ENCODE measurements around the gene WSB2. TPM values are rescaled to one million over a fixed set of nuclear protein-coding genes. Genes with fewer than 3 reads are reported as not detected.

The WSB2 gene
- total RNA-seq (100 to 1,000 TPM in 8 of 9 donors, 10 to 100 TPM in 1; 89.1 to 162 (median 105) TPM), polyA plus RNA-seq (100 to 1,000 TPM in 1 of 2 donors, 10 to 100 TPM in 1; 51.8 to 152 TPM)
- long read RNA-seq, donor 1, transcript WSB2-201 (9 exons, 2,646 nt): major isoform, 110 of 162 reads
- long read RNA-seq, donor 1, partial matches to known transcripts: 37 of 162 reads
- long read RNA-seq, donor 1, other reads (novel, unspliced or antisense): 6 of 162 reads
- long read RNA-seq, donor 2, transcript WSB2-201 (9 exons, 2,646 nt): major isoform, 21 of 159 reads
- long read RNA-seq, donor 2, transcript WSB2-203 (8 exons, 1,328 nt): minor isoform, 7 of 159 reads
- long read RNA-seq, donor 2, partial matches to known transcripts: 125 of 159 reads
- long read RNA-seq, donor 2, other reads (novel, unspliced or antisense): 3 of 159 reads
- long read RNA-seq, donor 3, transcript WSB2-201 (9 exons, 2,646 nt): major isoform, 178 of 240 reads
- long read RNA-seq, donor 3, partial matches to known transcripts: 49 of 240 reads
- long read RNA-seq, donor 3, other reads (novel, unspliced or antisense): 6 of 240 reads

GRCh38 chr12:118061011-118061872 lies at the start of gene WSB2:
WSB2 (minus strand) TSS chr12:118061179; CDS start chr12:118061048, 131 bp downstream.
- H3K36me3 ChIP-seq: peaks cover 0 to 2% (median 0%) of the 10 kb centered on the region in 9 donors

GRCh38 chr12:118109088-118109487 lies 48.1 kb upstream of the WSB2 start:
- no peak for ATAC-seq
- Histone ChIP-seq H3K9me3 (no peaks in the 10 kb centered on the region), H3K27me3 (no peaks in the 10 kb centered on the region), H3K4me1 (peaks cover 0 to 8% (median 2%) of the 10 kb centered on the region in 12 donors), H3K27ac (no peak overlapping the region), H3K36me3 (no peaks in the 10 kb centered on the region), H3K4me3 (no peak overlapping the region)
- intact Hi-C loops (cut with DNase I): loop anchor here in 1 of 10 donors (10.0 kb wide), 1 partner anchor 234 kb away; no protein-coding TSS in a partner anchor
- 83 to 93% (median 88%) methylated on average over 1 of the region's 1 CpG for WGBS, 4 donors
- TF ChIP-seq CTCF (IDR thresholded peaks at IDR 0.05) (no peak), POLR2A (IDR thresholded peaks at IDR 0.05) (no peak)
- no peak for DNase-seq

More at GRCh38 chr12:118061011-118061872, at the start of gene WSB2:
- TF ChIP-seq POLR2A (IDR thresholded peaks at IDR 0.05): no peak
- TF ChIP-seq CTCF (IDR thresholded peaks at IDR 0.05): no peak
- intact Hi-C loops (cut with DNase I): loop anchor here in 7 of 10 donors (2.0 to 5.0 kb wide), 8 partner anchors 41 to 316 kb away; partner anchors contain the start of genes VSIG10 (in 5 of the 7), RFC5 (in 3 of the 7), SUDS3 (in 2 of the 7) and TAOK3 (in 1 of the 7)
- Histone ChIP-seq H3K9me3 (no peaks in the 10 kb centered on the region), H3K4me1 (peaks cover 0 to 61% (median 31%) of the 10 kb centered on the region in 12 donors), H3K27me3 (no peaks in the 10 kb centered on the region), H3K27ac (peak within 1 kb of the TSS; percentile 93 to 100 (median 98)), H3K4me3 (peak within 1 kb of the TSS; percentile 57 to 99 (median 79))
- ATAC-seq: peak; percentile 50 to 81 (median 75)
- DNase-seq: peak; percentile 83 to 91 (median 89)
- whole genome bisulfite sequencing, 4 donors: 1 to 2% (median 2%) methylated on average over 49 to 76 of the region's 76 CpGs

- intact Hi-C loops (cut with DNase I): loop anchor here in 1 of 10 donors (10.0 kb wide), 1 partner anchor 233 kb away; no protein-coding TSS in a partner anchor
- H3K9me3 ChIP-seq: no peaks in the 10 kb centered on the region
- no peaks in the 10 kb centered on the region for H3K27me3 ChIP-seq
- H3K4me3 ChIP-seq: no peak overlapping the region
- 93 to 95% (median 94%) methylated on average over 8 of the region's 8 CpGs for WGBS, 4 donors
- ATAC-seq: no peak
- DNase-seq: no peak
- H3K36me3 ChIP-seq: no peaks in the 10 kb centered on the region
- H3K4me1 ChIP-seq: peaks cover 0 to 17% (median 5%) of the 10 kb centered on the region in 12 donors
- no peak overlapping the region for H3K27ac ChIP-seq
- no peak for TF ChIP-seq POLR2A (IDR thresholded peaks at IDR 0.05)
- TF ChIP-seq CTCF (IDR thresholded peaks at IDR 0.05): no peak
Observed at GRCh38 chr12:118107694-118108093, 46.7 kb upstream of the WSB2 start.
